ENCODE measurements around the gene ATP6V0C.

DNA sequence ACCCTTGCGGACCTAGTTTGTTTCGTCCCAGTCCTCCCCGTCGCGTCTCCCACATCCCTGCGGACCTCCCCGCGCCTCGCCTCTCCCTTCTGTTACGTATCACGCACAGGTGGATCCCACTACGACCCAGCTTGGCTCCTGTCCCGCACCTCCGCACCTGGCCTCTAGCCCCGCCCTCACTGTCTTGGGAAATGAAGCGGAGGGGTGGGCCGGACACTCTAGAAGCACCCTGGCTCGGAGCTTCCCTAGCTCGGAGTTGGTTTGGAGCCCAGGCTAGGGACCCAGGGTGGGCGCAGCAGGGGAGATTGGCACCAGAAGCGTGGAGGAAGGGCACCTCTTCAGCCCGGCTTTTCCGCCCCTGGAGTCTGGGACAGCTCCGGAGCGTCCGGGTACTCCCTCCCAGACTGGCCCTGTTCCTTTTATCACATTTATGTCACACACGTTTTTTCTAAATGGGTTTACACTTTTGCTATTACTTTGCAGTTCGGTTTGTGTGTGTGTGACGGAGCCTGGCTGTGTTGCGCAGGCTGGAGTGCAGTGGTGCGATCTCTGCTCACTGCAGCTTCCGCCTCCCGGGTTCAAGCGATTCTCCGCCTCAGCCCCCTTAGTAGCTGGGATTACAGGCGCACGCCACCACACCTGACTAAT is 18.9 kb downstream of the ATP6V0C start:
- TF ChIP-seq CTCF (IDR thresholded peaks at IDR 0.05; ENCODE audit: low read depth, low read length, missing input control) (no peak), HNF4G (IDR thresholded peaks at IDR 0.05) (no peak), TAF1 (conservative IDR thresholded peaks at IDR 0.05) (no peak), REST (IDR thresholded peaks at IDR 0.05) (peak; percentile 15), GABPA (IDR thresholded peaks at IDR 0.05 in 1 of 2, conservative IDR thresholded peaks at IDR 0.05 in 1 of 2) (no peak), YY1 (IDR thresholded peaks at IDR 0.05) (peak; percentile 42), RAD21 (IDR thresholded peaks at IDR 0.05) (no peak), EGR1 (IDR thresholded peaks at IDR 0.05; ENCODE audit: low read depth in 2 of 2) (no peak), NR2F2 (IDR thresholded peaks at IDR 0.05) (no peak)
- TF ChIP-seq, protein P1, sequence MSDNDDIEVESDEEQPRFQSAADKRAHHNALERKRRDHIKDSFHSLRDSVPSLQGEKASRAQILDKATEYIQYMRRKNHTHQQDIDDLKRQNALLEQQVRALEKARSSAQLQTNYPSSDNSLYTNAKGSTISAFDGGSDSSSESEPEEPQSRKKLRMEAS (IDR thresholded peaks at IDR 0.05): no peak
- TF ChIP-seq, protein P2, sequence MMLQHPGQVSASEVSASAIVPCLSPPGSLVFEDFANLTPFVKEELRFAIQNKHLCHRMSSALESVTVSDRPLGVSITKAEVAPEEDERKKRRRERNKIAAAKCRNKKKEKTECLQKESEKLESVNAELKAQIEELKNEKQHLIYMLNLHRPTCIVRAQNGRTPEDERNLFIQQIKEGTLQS (IDR thresholded peaks at IDR 0.05): no peak

Measured in liver (tissue), 3 donors.